Nephron progenitor cell (in vitro differentiated cells): ENCODE data around the gene LPP.
A peak's percentile ranks its signal among the peaks of the same experiment; 100 is the strongest.

ENCODE experiments used
- DNase-seq: peaks from one replicate; pipeline ENCODE4 v3.0.0; 2021
- H3K27ac Mint-ChIP-seq: 2 replicates; pipeline ENCODE4 v1.8.0; 2021; ENCODE audit warnings: mild to moderate bottlenecking, moderate library complexity, mixed read lengths
- H3K27me3 Mint-ChIP-seq: 2 replicates; pipeline ENCODE4 v1.8.0; 2021; ENCODE audit warnings: mild to moderate bottlenecking, low read depth, mixed read lengths; ENCODE audit not compliant: poor library complexity
- H3K36me3 Mint-ChIP-seq: 2 replicates; pipeline ENCODE4 v1.8.0; 2021; ENCODE audit warnings: low read depth, mixed read lengths
- H3K4me1 Mint-ChIP-seq: 2 replicates; pipeline ENCODE4 v1.8.0; 2021; ENCODE audit warnings: mixed read lengths
- H3K4me3 Mint-ChIP-seq: 2 replicates; pipeline ENCODE4 v1.8.0; 2021; ENCODE audit warnings: mild to moderate bottlenecking, moderate library complexity, mixed read lengths
- H3K9me3 Mint-ChIP-seq: 2 replicates; pipeline ENCODE4 v1.8.0; 2021; ENCODE audit warnings: mild to moderate bottlenecking, moderate library complexity, mixed read lengths
- CTCF ChIP-seq: fragments of 200-600 bp; sonication (generic); IDR thresholded peaks from 2 replicates; pipeline ENCODE4 v1.5.0; 2021; ENCODE audit warnings: antibody characterized with exemption

The LPP gene

GRCh38 chr3:188208516-188208981, 54.6 kb downstream of the LPP start:
- no peaks in the 10 kb centered on the region for H3K9me3 Mint-ChIP-seq
- H3K27me3 Mint-ChIP-seq: no peaks in the 10 kb centered on the region
- TF ChIP-seq CTCF: no peak
- peaks cover 10% of the 10 kb centered on the region for H3K36me3 Mint-ChIP-seq
- peaks cover 45% of the 10 kb centered on the region for H3K4me1 Mint-ChIP-seq
- peak overlapping the region; percentile 46 for H3K27ac Mint-ChIP-seq
- H3K4me3 Mint-ChIP-seq: no peak overlapping the region
- no peak for DNase-seq

GRCh38 chr3:188209034-188209433, 55.1 kb downstream of the LPP start:
- Mint-ChIP-seq H3K36me3 (peaks cover 10% of the 10 kb centered on the region), H3K4me1 (peaks cover 46% of the 10 kb centered on the region), H3K27me3 (no peaks in the 10 kb centered on the region), H3K4me3 (no peak overlapping the region), H3K27ac (no peak overlapping the region), H3K9me3 (no peaks in the 10 kb centered on the region)
- no peak for DNase-seq
- TF ChIP-seq CTCF: no peak

- no peaks in the 10 kb centered on the region for H3K9me3 Mint-ChIP-seq
- H3K4me1 Mint-ChIP-seq: peaks cover 48% of the 10 kb centered on the region
- peaks cover 15% of the 10 kb centered on the region for H3K36me3 Mint-ChIP-seq
- H3K4me3 Mint-ChIP-seq: no peak overlapping the region
- H3K27me3 Mint-ChIP-seq: no peaks in the 10 kb centered on the region
- DNase-seq: no peak
- no peak overlapping the region for H3K27ac Mint-ChIP-seq
- no peak for TF ChIP-seq CTCF
These were observed 55.8 kb downstream of the LPP start for GRCh38 chr3:188209740-188210139.

- Mint-ChIP-seq H3K27ac (no peak overlapping the region), H3K36me3 (peaks cover 15% of the 10 kb centered on the region), H3K4me3 (no peak overlapping the region), H3K27me3 (no peaks in the 10 kb centered on the region), H3K9me3 (no peaks in the 10 kb centered on the region), H3K4me1 (peaks cover 45% of the 10 kb centered on the region)
- TF ChIP-seq CTCF: no peak
- no peak for DNase-seq
These were observed 57.5 kb downstream of the LPP start for GRCh38 chr3:188211476-188211875.

GRCh38 chr3:188212308-188212969, 58.5 kb downstream of the LPP start:
- DNase-seq: no peak
- no peak for TF ChIP-seq CTCF
- H3K4me3 Mint-ChIP-seq: no peak overlapping the region
- no peaks in the 10 kb centered on the region for H3K27me3 Mint-ChIP-seq
- H3K36me3 Mint-ChIP-seq: peaks cover 15% of the 10 kb centered on the region
- no peak overlapping the region for H3K27ac Mint-ChIP-seq
- H3K9me3 Mint-ChIP-seq: no peaks in the 10 kb centered on the region
- H3K4me1 Mint-ChIP-seq: peaks cover 46% of the 10 kb centered on the region

GRCh38 chr3:188214442-188214841, 60.5 kb downstream of the LPP start:
- Mint-ChIP-seq H3K36me3 (peaks cover 14% of the 10 kb centered on the region), H3K4me3 (no peak overlapping the region), H3K27me3 (no peaks in the 10 kb centered on the region), H3K9me3 (no peaks in the 10 kb centered on the region), H3K4me1 (peaks cover 31% of the 10 kb centered on the region), H3K27ac (no peak overlapping the region)
- TF ChIP-seq CTCF: no peak
- DNase-seq: no peak
